Naive B cell (primary cell): ENCODE measurements around the gene ARHGAP1. TPM values are rescaled to one million over a fixed set of nuclear protein-coding genes. Genes with fewer than 3 reads are reported as not detected.

Experiments used
- ATAC-seq, 2 donors: fragments of 150-1000 bp; cut with Tn5 transposase; 2 replicates each; pipeline ENCODE4 v1.10.0; 2021; ENCODE audit warnings: low read depth in 2 of 2, mild to moderate bottlenecking in 2 of 2, moderate library complexity in 2 of 2
- DNase-seq: peaks from one replicate; pipeline ENCODE4 v3.0.0; 2022
- H3K27ac Mint-ChIP-seq, 6 donors: one replicate each; pipeline ENCODE4 v1.8.0; 2020 to 2022; ENCODE audit warnings: mild to moderate bottlenecking in 6 of 6, mixed read lengths in 6 of 6, moderate library complexity in 5 of 6, inconsistent platforms in 2 of 6
- H3K27me3 Mint-ChIP-seq, 3 donors: one replicate each; pipeline ENCODE4 v1.8.0; 2021 to 2022; ENCODE audit warnings: mixed read lengths in 3 of 3, mild to moderate bottlenecking in 1 of 3
- H3K36me3 Mint-ChIP-seq, 2 donors: one replicate each; pipeline ENCODE4 v1.8.0; 2020 to 2022; ENCODE audit warnings: mixed read lengths in 2 of 2, inconsistent platforms in 1 of 2, mild to moderate bottlenecking in 1 of 2
- H3K4me1 Mint-ChIP-seq, 3 donors: one replicate each; pipeline ENCODE4 v1.8.0; 2020 to 2022; ENCODE audit warnings: mixed read lengths in 3 of 3, inconsistent platforms in 1 of 3, mild to moderate bottlenecking in 1 of 3, moderate library complexity in 1 of 3
- H3K4me3 Mint-ChIP-seq, 8 donors: one replicate each; pipeline ENCODE4 v1.8.0; 2020 to 2022; ENCODE audit warnings: mild to moderate bottlenecking in 8 of 8, mixed read lengths in 8 of 8, moderate library complexity in 8 of 8, inconsistent platforms in 2 of 8
- H3K9me3 Mint-ChIP-seq, 7 donors: one replicate each; pipeline ENCODE4 v1.8.0; 2020 to 2022; ENCODE audit warnings: mixed read lengths in 7 of 7, mild to moderate bottlenecking in 5 of 7, inconsistent platforms in 2 of 7, moderate library complexity in 1 of 7
- polyA plus RNA-seq, 6 donors: library from polyadenylated mRNA; unstranded; fragments of 300-500 nt; fragmentation: Illumina TruSeq; gene quantifications; one replicate each; pipeline ENCODE4 v1.2.3, GENCODE V29; 2021; ENCODE audit warnings: low read depth in 6 of 6

ARHGAP1 gene
- polyA plus RNA-seq, 6 donors from 2014 or later, result 31.4 to 51.6 (median 34.7) TPM

DNA sequence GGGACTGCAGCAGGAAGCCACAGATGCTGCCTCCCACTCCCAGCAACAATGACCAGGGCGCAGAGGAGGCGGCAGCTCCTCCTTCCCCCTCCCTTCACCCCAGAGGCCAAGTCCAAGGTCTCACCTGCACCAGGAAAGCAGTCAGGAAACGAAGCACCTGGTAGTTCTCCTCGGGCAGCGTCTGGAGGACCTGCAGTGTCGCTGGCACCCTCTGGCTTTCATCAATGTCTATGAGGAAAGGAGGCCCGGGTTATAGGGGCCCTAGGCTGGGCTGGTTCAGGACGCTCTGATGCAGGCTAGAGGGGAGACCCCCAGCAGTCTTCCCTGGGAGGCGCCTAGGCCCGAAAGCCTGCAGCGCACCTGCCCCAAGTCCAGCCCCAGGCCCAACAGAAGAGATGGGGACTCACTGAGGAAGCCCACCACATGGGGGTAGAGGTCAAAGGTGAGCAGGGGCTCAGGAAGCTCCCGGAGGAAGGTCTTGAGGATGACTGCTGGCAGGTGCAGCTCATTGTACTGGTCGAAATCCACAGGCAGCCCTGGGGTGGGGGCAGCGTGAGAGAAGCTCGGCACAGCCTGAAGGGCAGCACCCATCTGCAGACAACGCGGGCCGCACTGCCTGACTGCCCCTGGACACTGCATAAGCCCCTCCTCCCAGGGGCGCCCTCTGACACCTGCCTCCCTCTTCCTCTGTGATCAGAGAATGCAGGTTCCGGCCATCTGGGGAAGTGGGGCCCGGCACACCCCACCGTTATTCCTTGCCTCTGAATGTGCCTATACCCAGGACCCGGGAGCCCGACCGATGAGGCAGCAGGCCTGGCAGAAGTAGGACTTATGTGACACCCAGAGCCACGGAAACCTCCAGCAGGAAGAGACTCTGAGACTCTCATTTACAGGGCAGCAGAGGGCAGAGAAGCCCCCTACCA, 20.9 kb downstream of the ARHGAP1 start:
- H3K4me1 Mint-ChIP-seq, result peaks cover 19 to 28% (median 25%) of the 10 kb centered on the region in 3 donors
- no peak overlapping the region for H3K4me3 Mint-ChIP-seq
- ATAC-seq (no peak), DNase-seq (no peak)
- no peaks in the 10 kb centered on the region for H3K9me3 Mint-ChIP-seq
- no peak overlapping the region for H3K27ac Mint-ChIP-seq
- H3K36me3 Mint-ChIP-seq, result peaks cover 0 to 6% of the 10 kb centered on the region in 2 donors
- no peaks in the 10 kb centered on the region for H3K27me3 Mint-ChIP-seq

DNA sequence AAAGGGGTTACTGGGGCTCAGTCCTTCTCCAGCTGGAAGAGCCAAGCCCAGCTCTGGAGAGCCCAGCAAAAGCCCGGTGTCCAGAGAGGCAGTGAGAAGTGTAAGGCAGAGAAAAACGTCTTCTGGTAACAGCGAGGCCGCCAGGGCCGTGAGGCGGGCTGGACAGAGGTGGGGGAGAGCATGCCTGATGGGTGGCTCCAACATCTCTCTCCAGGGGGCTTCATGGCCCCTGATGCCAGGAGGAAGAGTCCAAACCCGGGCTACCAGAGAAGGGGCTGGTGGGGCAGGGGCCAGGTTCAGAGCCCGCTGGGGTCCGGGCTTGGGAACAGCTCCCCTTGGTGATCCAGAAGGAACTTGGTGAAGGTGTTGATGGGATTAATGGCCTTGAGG, 21.7 kb downstream of the ARHGAP1 start:
- H3K36me3 Mint-ChIP-seq, result peaks cover 0 to 6% of the 10 kb centered on the region in 2 donors
- peak overlapping the region in 3 of 6 donors; percentile 41 to 71 (median 64) for H3K27ac Mint-ChIP-seq
- no peak overlapping the region for H3K4me3 Mint-ChIP-seq

DNA sequence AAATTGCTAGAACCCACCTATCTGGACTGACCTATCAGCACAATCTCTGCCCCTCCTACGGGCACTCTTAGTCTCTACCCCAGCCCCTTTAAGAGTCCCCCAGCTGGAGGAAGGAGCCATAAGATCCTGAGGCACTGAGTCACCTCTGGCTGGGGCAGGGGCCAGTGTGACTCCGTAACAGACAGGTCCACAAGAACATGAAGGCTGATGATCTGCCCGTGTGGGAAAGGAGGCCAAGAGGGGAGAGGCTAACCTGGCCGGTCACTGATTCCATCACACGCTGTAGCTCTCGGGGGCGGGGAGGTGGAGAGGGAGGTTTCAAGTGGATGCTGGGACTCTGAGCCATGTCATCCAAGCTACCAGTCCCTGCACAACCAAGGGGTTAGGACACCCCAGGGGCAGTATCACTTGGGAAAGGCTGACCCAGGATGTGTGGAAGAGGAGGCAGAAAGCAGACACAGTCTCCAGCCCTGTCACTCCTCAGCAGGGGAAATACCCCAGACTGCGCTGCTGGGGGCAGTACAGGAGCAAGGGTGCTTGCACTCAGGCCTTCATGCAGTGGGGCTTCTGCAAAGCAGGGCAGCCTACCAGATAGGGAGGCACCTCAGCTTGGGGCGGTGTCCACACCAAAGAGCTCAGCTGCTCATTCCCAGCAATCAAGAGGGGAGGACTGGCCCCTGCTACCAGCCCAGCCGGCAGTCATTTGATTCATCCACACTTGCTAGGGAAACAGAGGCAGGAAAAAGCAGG, 22.3 kb downstream of the ARHGAP1 start:
- H3K4me1 Mint-ChIP-seq, result peaks cover 22 to 38% (median 27%) of the 10 kb centered on the region in 3 donors
- peak overlapping the region in 5 of 6 donors; percentile 20 to 93 (median 64) for H3K27ac Mint-ChIP-seq
- DNase-seq (no peak), ATAC-seq (peak in 1 of 2 donors; percentile 21)
- no peaks in the 10 kb centered on the region for H3K27me3 Mint-ChIP-seq
- peaks cover 0 to 6% of the 10 kb centered on the region in 2 donors for H3K36me3 Mint-ChIP-seq
- H3K9me3 Mint-ChIP-seq, result no peaks in the 10 kb centered on the region
- H3K4me3 Mint-ChIP-seq, result no peak overlapping the region

More for the DNA sequence above, 21.7 kb downstream of the ARHGAP1 start:
- H3K4me1 Mint-ChIP-seq, result peaks cover 22 to 36% (median 27%) of the 10 kb centered on the region in 3 donors
- no peaks in the 10 kb centered on the region for H3K9me3 Mint-ChIP-seq
- ATAC-seq (no peak), DNase-seq (no peak)
- no peaks in the 10 kb centered on the region for H3K27me3 Mint-ChIP-seq

DNA sequence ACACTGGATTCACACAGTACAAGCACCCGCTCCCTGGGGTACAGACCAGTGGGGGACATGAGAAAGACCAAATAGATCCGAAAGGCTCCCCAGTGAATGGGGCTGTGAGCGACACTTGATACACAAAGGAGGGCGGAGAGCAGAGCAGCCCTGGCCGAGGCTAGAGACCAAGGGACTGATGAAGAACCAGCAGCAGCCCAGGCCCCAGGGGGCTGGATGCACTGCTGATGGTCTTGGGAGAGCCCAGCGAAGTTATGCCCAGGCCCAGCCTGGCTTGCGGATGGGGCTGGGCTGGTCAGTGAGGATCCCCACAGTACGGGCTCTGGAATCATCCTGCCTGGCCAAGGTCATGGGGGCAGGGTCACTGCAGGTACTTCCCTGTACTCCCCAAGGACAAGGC, 23.2 kb downstream of the ARHGAP1 start:
- Mint-ChIP-seq H3K36me3 (peaks cover 0 to 15% of the 10 kb centered on the region in 2 donors), H3K9me3 (no peaks in the 10 kb centered on the region), H3K4me3 (peak overlapping the region in 2 of 8 donors; percentile 12 to 72), H3K27ac (peak overlapping the region; percentile 72 to 96 (median 82)), H3K27me3 (no peaks in the 10 kb centered on the region), H3K4me1 (peaks cover 22 to 40% (median 27%) of the 10 kb centered on the region in 3 donors)
- ATAC-seq (no peak), DNase-seq (no peak)

DNA sequence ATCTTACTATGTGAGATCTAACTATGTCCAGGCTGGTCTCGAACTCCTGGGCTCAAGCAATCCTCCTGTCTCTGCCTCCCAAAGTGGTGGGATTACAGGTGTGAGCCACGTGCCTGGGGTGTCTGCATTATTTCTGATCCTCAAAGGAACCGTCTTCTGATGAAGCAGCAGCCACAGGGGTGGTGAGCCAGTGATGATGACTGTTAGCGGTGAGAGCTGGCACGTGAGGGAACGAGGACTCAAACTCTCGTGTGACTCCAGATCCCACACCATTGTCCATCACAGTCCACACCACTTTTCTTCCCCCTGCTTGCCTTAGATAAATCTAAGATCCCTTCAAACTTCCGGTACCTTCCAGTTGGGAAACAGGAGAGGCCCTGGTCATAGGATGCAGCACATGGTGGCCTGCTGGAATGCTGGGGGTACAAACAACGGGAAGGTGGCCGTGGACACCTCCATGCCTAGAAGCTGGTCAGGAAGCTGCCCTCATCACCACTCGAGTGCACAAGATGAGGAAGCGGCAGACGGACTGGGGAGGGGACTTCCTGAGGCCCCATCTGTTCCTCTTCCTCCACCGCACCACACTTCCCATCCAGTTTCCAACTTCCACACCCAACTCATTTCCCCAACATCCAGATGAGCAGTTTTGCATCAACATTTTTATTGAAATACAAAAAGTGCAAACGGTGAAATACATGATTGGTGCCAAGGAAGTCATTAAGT, 23.8 kb downstream of the ARHGAP1 start:
- H3K4me1 Mint-ChIP-seq, result peaks cover 22 to 40% (median 27%) of the 10 kb centered on the region in 3 donors
- H3K27me3 Mint-ChIP-seq, result no peaks in the 10 kb centered on the region
- ATAC-seq, result peak; percentile 50 to 55
- H3K4me3 Mint-ChIP-seq, result peak overlapping the region in 7 of 8 donors; percentile 12 to 72 (median 61)
- peak overlapping the region; percentile 72 to 96 (median 82) for H3K27ac Mint-ChIP-seq
- H3K36me3 Mint-ChIP-seq, result peaks cover 0 to 18% of the 10 kb centered on the region in 2 donors
- no peaks in the 10 kb centered on the region for H3K9me3 Mint-ChIP-seq
- DNase-seq, result no peak

DNA sequence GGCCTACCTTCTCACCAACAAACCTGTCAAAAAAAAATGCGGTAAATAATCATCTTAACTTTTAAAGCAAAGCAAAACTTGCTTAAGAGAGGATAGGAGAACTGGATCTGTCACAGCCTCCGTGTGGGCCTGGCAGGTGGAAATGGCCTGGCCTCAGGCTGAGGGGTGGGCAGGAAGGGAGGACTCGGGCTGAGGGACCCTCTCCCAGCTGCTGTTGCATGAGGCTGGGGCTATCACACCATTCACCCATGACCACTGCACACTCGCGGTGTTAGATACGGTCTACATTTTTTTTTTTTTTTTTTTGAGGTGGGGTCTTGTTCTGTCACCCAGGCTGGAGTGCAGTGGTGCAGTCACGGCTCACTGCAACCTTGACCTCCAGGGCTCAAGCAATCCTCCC, 24.5 kb downstream of the ARHGAP1 start:
- H3K27ac Mint-ChIP-seq, result peak overlapping the region in 3 of 6 donors; percentile 19 to 83 (median 32)
- H3K36me3 Mint-ChIP-seq, result peaks cover 0 to 18% of the 10 kb centered on the region in 2 donors
- DNase-seq (no peak), ATAC-seq (no peak)
- H3K4me3 Mint-ChIP-seq, result peak overlapping the region in 3 of 8 donors; percentile 12 to 38 (median 15)
- no peaks in the 10 kb centered on the region for H3K27me3 Mint-ChIP-seq
- H3K4me1 Mint-ChIP-seq, result peaks cover 22 to 40% (median 27%) of the 10 kb centered on the region in 3 donors
- H3K9me3 Mint-ChIP-seq, result no peaks in the 10 kb centered on the region

DNA sequence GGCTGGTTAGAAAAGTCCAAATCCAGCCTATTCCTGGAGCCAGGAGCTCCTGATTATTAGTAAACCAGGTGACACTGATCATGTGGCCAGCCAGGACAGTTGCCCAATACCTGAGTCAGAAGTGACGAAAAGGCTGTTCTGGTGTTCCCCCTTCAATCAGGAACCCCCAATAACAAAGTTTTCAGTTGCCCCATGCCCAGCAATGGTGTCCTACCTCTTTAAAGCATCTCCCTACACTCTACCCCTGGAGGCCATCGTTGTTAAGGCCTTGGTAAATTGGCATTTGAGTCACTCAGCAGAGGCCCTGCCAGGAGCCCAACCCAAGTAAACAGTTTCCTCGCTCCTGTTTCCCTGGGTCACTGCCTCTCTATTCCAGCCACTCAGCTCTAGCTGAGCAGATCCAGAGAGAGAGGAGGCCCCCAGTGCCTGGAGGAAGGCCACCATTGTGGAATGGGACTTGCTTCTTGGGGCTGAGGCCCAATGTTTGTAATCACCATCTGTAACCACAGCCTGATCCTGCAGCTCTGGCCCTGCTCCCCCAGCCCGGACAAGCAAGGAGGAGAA, 25.0 kb downstream of the ARHGAP1 start:
- H3K9me3 Mint-ChIP-seq, result no peaks in the 10 kb centered on the region
- H3K36me3 Mint-ChIP-seq, result peaks cover 0 to 18% of the 10 kb centered on the region in 2 donors
- peaks cover 22 to 40% (median 27%) of the 10 kb centered on the region in 3 donors for H3K4me1 Mint-ChIP-seq
- peak overlapping the region in 4 of 6 donors; percentile 32 to 94 (median 87) for H3K27ac Mint-ChIP-seq
- ATAC-seq (no peak), DNase-seq (no peak)
- H3K4me3 Mint-ChIP-seq, result peak overlapping the region in 2 of 8 donors; percentile 38 to 45
- no peaks in the 10 kb centered on the region for H3K27me3 Mint-ChIP-seq

DNA sequence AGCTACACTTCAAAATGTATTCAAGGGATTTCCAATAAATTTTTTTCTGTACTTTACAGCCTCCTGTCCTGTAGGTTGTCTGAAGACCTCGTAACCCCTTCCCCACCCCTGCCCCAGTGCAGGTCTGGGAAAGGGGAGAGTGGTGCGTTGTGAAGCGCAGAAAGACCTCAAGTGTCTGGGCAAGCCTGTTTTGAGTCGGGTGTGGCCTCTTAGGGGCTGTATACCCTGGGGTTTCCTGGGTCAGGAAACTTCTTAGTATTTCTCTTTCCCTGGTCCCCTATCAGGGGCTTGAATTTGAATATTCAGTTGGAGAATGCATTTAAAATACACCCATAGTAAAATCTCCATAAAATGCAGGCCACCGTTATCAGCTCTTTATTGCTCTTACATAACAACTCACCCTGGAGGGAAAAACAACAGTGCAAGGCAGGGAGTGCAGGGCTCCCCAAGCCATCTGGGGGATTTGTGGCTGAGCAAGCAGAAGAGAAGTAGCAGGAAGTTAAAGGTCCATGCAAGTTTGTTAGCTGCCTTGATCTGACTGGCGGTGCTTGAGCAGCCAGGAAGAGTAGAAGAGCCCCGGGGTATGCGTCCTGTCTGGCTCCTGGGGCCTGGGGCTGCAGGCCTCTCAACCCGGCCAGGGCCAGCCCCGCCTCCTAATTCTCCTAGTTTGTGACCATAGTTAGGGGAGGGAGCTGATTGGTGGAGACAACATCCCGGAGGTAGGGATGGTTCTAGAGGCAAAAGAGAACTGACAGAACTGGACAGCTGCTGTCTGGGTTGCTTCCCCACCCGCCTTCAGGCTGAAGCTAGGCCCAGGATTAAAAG, 25.7 kb downstream of the ARHGAP1 start:
- DNase-seq, result peak; percentile 11
- Mint-ChIP-seq H3K4me3 (peak overlapping the region in 4 of 8 donors; percentile 7 to 70 (median 43)), H3K4me1 (peaks cover 22 to 40% (median 27%) of the 10 kb centered on the region in 3 donors), H3K36me3 (peaks cover 2 to 21% of the 10 kb centered on the region in 2 donors), H3K9me3 (no peaks in the 10 kb centered on the region), H3K27me3 (no peaks in the 10 kb centered on the region), H3K27ac (peak overlapping the region; percentile 83 to 94 (median 90))
- peak; percentile 51 to 56 for ATAC-seq

DNA sequence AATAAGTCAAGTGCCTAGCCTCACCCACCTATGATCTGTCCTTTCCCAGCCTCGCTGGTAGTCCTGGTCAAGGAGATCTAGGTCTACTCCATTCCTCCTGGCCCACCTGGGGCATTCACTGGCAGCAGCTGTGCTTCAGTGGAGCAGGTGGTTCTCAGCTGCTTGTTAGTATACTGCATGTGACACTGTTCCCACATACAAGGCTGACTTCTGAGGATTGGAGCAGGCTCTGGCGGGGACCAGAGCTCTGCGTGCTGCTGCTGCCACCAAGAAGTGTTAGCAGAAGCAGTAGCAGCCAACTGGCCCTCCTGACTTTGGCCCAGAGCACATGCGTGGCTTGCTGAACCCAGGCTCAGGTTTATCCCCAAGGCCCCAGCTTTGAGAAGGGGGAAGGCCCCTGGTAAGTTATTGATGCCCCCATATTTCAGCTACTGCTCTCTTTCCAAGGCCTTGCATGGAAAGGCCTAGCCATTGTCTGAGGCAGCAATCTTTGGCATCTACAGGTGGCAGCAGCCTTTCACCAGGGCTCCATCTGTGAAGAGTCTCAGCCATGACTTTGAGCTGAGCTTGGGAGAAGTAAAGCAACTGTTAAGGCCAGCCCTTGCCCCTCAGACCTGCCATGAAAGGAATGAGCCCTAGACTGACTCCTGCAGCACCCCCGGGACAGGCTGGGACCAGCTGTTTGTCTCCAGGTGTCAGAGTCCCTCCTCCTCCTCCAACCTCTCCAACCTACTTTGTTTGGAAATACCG, 26.5 kb downstream of the ARHGAP1 start:
- no peaks in the 10 kb centered on the region for H3K27me3 Mint-ChIP-seq
- H3K4me3 Mint-ChIP-seq, result no peak overlapping the region
- no peak for DNase-seq
- no peaks in the 10 kb centered on the region for H3K9me3 Mint-ChIP-seq
- H3K27ac Mint-ChIP-seq, result peak overlapping the region in 5 of 6 donors; percentile 83 to 94 (median 89)
- peaks cover 22 to 40% (median 27%) of the 10 kb centered on the region in 3 donors for H3K4me1 Mint-ChIP-seq
- ATAC-seq, result no peak
- peaks cover 6 to 24% of the 10 kb centered on the region in 2 donors for H3K36me3 Mint-ChIP-seq

DNA sequence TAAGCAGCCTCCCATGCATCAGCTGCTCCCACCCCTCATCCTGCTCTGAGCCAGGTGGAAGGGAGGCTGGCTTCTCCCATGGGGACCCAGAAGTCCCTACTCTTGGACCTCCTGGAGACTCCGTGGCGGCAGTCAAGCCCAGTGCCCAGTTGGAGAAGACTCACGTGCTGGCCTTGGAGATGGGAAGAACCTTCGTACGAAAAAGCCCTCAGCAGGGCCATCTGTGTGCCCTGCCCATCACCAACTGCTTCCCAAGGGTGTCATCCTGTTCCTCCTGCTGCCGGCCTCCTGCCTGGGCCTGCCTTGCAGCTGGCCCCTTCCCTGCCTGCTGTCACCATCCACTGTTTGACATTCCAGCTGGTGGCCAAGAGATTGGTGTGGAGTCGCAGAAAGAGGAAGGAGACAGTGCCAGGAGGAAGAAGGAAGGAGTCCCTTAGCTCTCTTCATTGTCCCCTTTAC, 28.0 kb downstream of the ARHGAP1 start:
- no peaks in the 10 kb centered on the region for H3K27me3 Mint-ChIP-seq
- no peak overlapping the region for H3K4me3 Mint-ChIP-seq
- DNase-seq (no peak), ATAC-seq (no peak)
- no peaks in the 10 kb centered on the region for H3K9me3 Mint-ChIP-seq
- H3K27ac Mint-ChIP-seq, result peak overlapping the region in 4 of 6 donors; percentile 39 to 96 (median 84)
- peaks cover 21 to 39% (median 22%) of the 10 kb centered on the region in 3 donors for H3K4me1 Mint-ChIP-seq
- peaks cover 6 to 18% of the 10 kb centered on the region in 2 donors for H3K36me3 Mint-ChIP-seq

DNA sequence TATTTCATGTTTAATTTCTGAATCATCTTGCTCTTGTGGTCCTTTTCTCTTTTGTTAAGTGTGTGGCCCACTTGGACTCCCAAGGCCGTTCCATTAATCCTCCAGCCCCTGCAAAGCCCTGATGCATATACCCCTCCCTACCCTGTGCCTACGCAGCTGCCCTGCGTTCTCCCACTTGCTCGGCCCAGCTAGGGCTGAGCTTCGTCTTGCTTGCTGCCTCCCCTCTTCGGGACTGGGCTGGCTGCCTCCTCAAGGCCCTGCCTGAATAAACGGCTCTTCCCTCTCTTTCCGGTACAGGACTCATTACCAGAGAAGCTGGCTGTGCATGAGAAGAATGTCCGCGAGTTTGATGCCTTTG, 28.5 kb downstream of the ARHGAP1 start:
- peaks cover 8 to 21% of the 10 kb centered on the region in 2 donors for H3K36me3 Mint-ChIP-seq
- peak overlapping the region in 3 of 6 donors; percentile 22 to 42 (median 39) for H3K27ac Mint-ChIP-seq
- ATAC-seq (no peak), DNase-seq (no peak)
- H3K27me3 Mint-ChIP-seq, result no peaks in the 10 kb centered on the region
- H3K4me1 Mint-ChIP-seq, result peaks cover 16 to 34% (median 17%) of the 10 kb centered on the region in 3 donors
- no peak overlapping the region for H3K4me3 Mint-ChIP-seq
- no peaks in the 10 kb centered on the region for H3K9me3 Mint-ChIP-seq
